ENCODE data around the gene TMEM120B. TPM values are rescaled to one million over a fixed set of nuclear protein-coding genes. Genes with fewer than 3 reads are reported as not detected.

TMEM120B gene
- total RNA-seq, 2 donors from 2014 or later = 13.2 to 14.2 TPM

DNA sequence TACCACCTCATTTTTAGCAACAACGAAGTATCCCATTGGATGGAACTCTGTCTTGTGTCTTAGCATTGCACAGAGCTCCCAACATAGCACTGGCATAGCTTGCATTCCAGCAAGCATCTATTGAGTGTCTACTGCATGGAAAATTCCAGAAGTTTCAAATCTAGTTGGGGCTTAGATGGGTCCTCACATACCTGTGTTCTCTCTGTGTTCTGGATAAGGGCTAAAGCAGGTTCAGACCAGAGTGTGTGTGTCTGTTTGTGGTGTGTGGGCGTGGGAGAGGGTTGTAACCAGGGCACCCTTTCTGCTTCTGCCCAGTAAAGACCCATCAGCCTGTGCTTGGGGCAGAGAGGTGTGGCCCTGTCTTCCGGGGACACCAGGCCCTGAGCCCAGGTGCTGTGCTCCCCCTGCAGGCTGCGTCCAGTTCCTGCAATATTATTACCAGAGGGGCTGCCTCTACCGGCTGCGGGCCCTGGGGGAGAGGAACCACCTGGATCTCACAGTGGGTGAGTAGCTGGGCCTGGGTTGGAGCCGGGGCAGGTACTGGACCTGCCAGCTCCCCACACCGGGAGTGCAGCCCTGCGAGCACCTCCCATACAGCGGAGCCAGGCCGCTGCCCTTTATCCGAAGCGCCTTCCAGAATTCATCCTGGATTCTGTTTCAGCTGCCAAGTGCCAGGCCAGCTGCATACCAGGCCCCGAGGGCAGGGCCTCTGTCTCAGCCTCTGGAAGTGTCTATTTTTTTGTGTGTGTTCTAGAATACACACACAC lies 60.6 kb downstream of the TMEM120B start:
- Histone ChIP-seq H3K27ac (peak overlapping the region in 3 of 4 donors; percentile 4 to 31 (median 20)), H3K4me3 (no peak overlapping the region), H3K9me3 (no peaks in the 10 kb centered on the region), H3K27me3 (no peaks in the 10 kb centered on the region), H3K4me1 (peaks cover 15% of the 10 kb centered on the region), H3K36me3 (replicated peaks in 1 of 2; ENCODE audit: insufficient read depth in 1 of 2, low read depth in 2 of 2) (no peaks in the 10 kb centered on the region)
- intact Hi-C loops (cut with DNase I) = no loop called here
- WGBS, 2 donors = 36 to 37% methylated on average over 4 to 14 of the region's 14 CpGs
- ATAC-seq (peak; percentile 83), DNase-seq (peak; percentile 69 to 77 (median 75))
- TF ChIP-seq, protein P1, sequence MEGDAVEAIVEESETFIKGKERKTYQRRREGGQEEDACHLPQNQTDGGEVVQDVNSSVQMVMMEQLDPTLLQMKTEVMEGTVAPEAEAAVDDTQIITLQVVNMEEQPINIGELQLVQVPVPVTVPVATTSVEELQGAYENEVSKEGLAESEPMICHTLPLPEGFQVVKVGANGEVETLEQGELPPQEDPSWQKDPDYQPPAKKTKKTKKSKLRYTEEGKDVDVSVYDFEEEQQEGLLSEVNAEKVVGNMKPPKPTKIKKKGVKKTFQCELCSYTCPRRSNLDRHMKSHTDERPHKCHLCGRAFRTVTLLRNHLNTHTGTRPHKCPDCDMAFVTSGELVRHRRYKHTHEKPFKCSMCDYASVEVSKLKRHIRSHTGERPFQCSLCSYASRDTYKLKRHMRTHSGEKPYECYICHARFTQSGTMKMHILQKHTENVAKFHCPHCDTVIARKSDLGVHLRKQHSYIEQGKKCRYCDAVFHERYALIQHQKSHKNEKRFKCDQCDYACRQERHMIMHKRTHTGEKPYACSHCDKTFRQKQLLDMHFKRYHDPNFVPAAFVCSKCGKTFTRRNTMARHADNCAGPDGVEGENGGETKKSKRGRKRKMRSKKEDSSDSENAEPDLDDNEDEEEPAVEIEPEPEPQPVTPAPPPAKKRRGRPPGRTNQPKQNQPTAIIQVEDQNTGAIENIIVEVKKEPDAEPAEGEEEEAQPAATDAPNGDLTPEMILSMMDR (IDR thresholded peaks at IDR 0.05) = peak; percentile 70 to 87 (median 81)
- no peak for TF ChIP-seq POLR2A (IDR thresholded peaks at IDR 0.05)

- ATAC-seq = no peak
These were observed 62.5 kb downstream of the TMEM120B start for GRCh38 chr12:121774968-121775474.

GRCh38 chr12:121775501-121775900 lies 62.9 kb downstream of the TMEM120B start:
- H3K27me3 ChIP-seq = no peaks in the 10 kb centered on the region
- no peaks in the 10 kb centered on the region for H3K36me3 ChIP-seq (replicated peaks in 1 of 2; ENCODE audit: insufficient read depth in 1 of 2, low read depth in 2 of 2)
- intact Hi-C loops (cut with DNase I) = loop anchor here (5.0 kb wide), 1 partner anchor 78 kb away; no protein-coding TSS in a partner anchor
- no peak overlapping the region for H3K27ac ChIP-seq
- no peak overlapping the region for H3K4me3 ChIP-seq
- TF ChIP-seq, protein P1 (IDR thresholded peaks at IDR 0.05) = no peak
- no peak for TF ChIP-seq POLR2A (IDR thresholded peaks at IDR 0.05)
- no peak for ATAC-seq
- DNase-seq = no peak
- no peaks in the 10 kb centered on the region for H3K9me3 ChIP-seq
- 75 to 82% methylated on average over 13 to 14 of the region's 16 CpGs for WGBS, 2 donors
- peaks cover 15% of the 10 kb centered on the region for H3K4me1 ChIP-seq

More at GRCh38 chr12:121774968-121775474, 62.5 kb downstream of the TMEM120B start:
- Histone ChIP-seq H3K27ac (no peak overlapping the region), H3K36me3 (replicated peaks in 1 of 2; ENCODE audit: insufficient read depth in 1 of 2, low read depth in 2 of 2) (no peaks in the 10 kb centered on the region), H3K4me1 (peaks cover 15% of the 10 kb centered on the region), H3K27me3 (no peaks in the 10 kb centered on the region), H3K9me3 (no peaks in the 10 kb centered on the region), H3K4me3 (no peak overlapping the region)
- TF ChIP-seq, protein P1 (IDR thresholded peaks at IDR 0.05) = no peak
- TF ChIP-seq POLR2A (IDR thresholded peaks at IDR 0.05) = no peak
- peak in 1 of 4 donors; percentile 35 for DNase-seq
- intact Hi-C loops (cut with DNase I) = loop anchor here (5.0 kb wide), 1 partner anchor 78 kb away; no protein-coding TSS in a partner anchor
- 70 to 76% methylated on average over 9 to 14 of the region's 14 CpGs for WGBS, 2 donors

DNA sequence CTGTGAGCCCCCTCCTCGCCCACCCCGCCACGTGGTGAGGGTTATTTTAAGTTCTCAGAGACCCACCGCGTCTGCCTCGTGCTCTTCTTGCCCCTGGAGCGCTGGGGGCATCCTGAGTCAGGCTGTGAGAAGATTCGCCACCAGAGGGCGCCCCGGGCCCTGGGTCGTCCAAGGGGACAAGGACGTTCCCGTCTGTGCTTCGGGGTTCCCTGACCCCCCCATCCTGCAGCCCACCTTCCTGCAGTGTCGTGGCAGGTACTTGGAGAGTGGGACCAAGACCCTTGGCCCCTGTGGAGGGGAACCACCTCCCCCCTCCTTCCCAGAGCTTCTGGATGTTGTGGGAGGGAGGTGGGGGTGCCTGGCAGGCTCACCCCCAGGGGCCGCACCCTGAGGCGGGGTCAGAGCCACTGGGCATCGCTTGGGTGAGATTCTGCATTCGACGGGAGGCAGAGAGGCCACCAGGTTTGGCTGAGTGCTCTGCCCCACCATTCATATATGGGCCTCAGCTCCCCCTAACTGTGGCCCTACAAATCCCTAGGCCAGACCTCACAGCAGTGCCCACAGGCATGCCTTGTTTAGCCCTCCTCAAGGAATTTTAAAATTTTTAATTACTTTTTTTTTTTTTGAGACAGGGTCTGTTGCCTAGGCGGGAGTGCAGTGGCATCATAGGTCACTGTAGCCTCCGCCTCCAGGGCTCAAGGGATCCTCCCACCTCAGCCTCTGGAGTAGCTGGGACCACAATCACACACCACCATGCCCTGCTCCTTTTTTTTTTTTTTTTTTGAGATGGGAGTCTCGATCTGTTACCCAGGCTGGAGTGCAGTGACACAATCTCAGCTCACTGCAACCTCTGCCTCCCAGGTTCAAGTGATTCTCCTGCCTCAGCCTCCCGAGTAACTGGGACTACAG lies 63.9 kb downstream of the TMEM120B start:
- DNase-seq = peak; percentile 71 to 84 (median 79)
- Histone ChIP-seq H3K27me3 (no peaks in the 10 kb centered on the region), H3K36me3 (replicated peaks in 1 of 2; ENCODE audit: insufficient read depth in 1 of 2, low read depth in 2 of 2) (no peaks in the 10 kb centered on the region), H3K4me3 (no peak overlapping the region), H3K9me3 (no peaks in the 10 kb centered on the region), H3K4me1 (peaks cover 15% of the 10 kb centered on the region), H3K27ac (no peak overlapping the region)
- WGBS, 2 donors = 20 to 32% methylated on average over 19 to 24 of the region's 24 CpGs
- intact Hi-C loops (cut with DNase I) = loop anchor here (5.0 kb wide), 1 partner anchor 79 kb away; no protein-coding TSS in a partner anchor
- peak; percentile 56 for ATAC-seq
- TF ChIP-seq, protein P1 (IDR thresholded peaks at IDR 0.05) = peak; percentile 62 to 89 (median 75)
- TF ChIP-seq POLR2A (IDR thresholded peaks at IDR 0.05) = no peak

All from body of pancreas (tissue), 4 donors.